ENCODE results near the gene CCDC47. TPM values are rescaled to one million over a fixed set of nuclear protein-coding genes. Genes with fewer than 3 reads are reported as not detected.
A peak's percentile ranks its signal among the peaks of the same experiment; 100 is the strongest.

Gene CCDC47
- total and polyA plus RNA-seq, 2 donors from 2014 or later = 50.9 to 83.1 TPM

- FAIRE-seq = no peak
- H3K4me3 ChIP-seq (ENCODE audit: low read length in 3 of 3) = no peak overlapping the region
- H3K27me3 ChIP-seq (ENCODE audit: control insufficient read depth, insufficient read depth, low read length) = no peaks in the 10 kb centered on the region
- H3K9ac ChIP-seq (ENCODE audit: low read length in 3 of 3) = no peak overlapping the region
- no peak overlapping the region for H3K27ac ChIP-seq (ENCODE audit: low read depth in 2 of 2, low read length in 2 of 2)
- TF ChIP-seq CTCF (IDR thresholded peaks at IDR 0.05; ENCODE audit: borderline replicate concordance, extremely low read depth, insufficient read depth) = no peak
- no peaks in the 10 kb centered on the region for H3K9me3 ChIP-seq (ENCODE audit: control insufficient read depth in 2 of 3, insufficient read depth in 1 of 3, low read length in 3 of 3)
- H3K36me3 ChIP-seq (ENCODE audit: control insufficient read depth in 2 of 3, insufficient read depth in 3 of 3, low read length in 3 of 3) = peaks cover 0 to 9% (median 8%) of the 10 kb centered on the region in 3 donors
- intact Hi-C loops (cut with DNase I) = no loop called here
- H3K4me1 ChIP-seq (ENCODE audit: control insufficient read depth in 2 of 3, insufficient read depth in 2 of 3, low read depth in 1 of 3, low read length in 3 of 3) = no peaks in the 10 kb centered on the region
- DNase-seq = no peak
Measured at GRCh38 chr17:63716426-63716825, 57.0 kb downstream of the CCDC47 start.

- Histone ChIP-seq H3K27ac (ENCODE audit: low read depth in 2 of 2, low read length in 2 of 2) (no peak overlapping the region), H3K9me3 (ENCODE audit: control insufficient read depth in 2 of 3, insufficient read depth in 1 of 3, low read length in 3 of 3) (no peaks in the 10 kb centered on the region), H3K9ac (ENCODE audit: low read length in 3 of 3) (no peak overlapping the region), H3K4me1 (ENCODE audit: control insufficient read depth in 2 of 3, insufficient read depth in 2 of 3, low read depth in 1 of 3, low read length in 3 of 3) (no peaks in the 10 kb centered on the region), H3K4me3 (ENCODE audit: low read length in 3 of 3) (no peak overlapping the region), H3K27me3 (ENCODE audit: control insufficient read depth, insufficient read depth, low read length) (no peaks in the 10 kb centered on the region), H3K36me3 (ENCODE audit: control insufficient read depth in 2 of 3, insufficient read depth in 3 of 3, low read length in 3 of 3) (peaks cover 2 to 15% (median 14%) of the 10 kb centered on the region in 3 donors)
- FAIRE-seq (no peak), DNase-seq (peak in 4 of 5 donors; percentile 59 to 81 (median 64))
- TF ChIP-seq CTCF (IDR thresholded peaks at IDR 0.05; ENCODE audit: borderline replicate concordance, extremely low read depth, insufficient read depth) = no peak
- intact Hi-C loops (cut with DNase I) = no loop called here
Measured at GRCh38 chr17:63714550-63715277, 58.7 kb downstream of the CCDC47 start.

- Histone ChIP-seq H3K4me1 (ENCODE audit: control insufficient read depth in 2 of 3, insufficient read depth in 2 of 3, low read depth in 1 of 3, low read length in 3 of 3) (no peaks in the 10 kb centered on the region), H3K9me3 (ENCODE audit: control insufficient read depth in 2 of 3, insufficient read depth in 1 of 3, low read length in 3 of 3) (no peaks in the 10 kb centered on the region), H3K36me3 (ENCODE audit: control insufficient read depth in 2 of 3, insufficient read depth in 3 of 3, low read length in 3 of 3) (peaks cover 2 to 37% (median 30%) of the 10 kb centered on the region in 3 donors), H3K27me3 (ENCODE audit: control insufficient read depth, insufficient read depth, low read length) (no peaks in the 10 kb centered on the region), H3K4me3 (ENCODE audit: low read length in 3 of 3) (no peak overlapping the region), H3K9ac (ENCODE audit: low read length in 3 of 3) (no peak overlapping the region), H3K27ac (ENCODE audit: low read depth in 2 of 2, low read length in 2 of 2) (no peak overlapping the region)
- intact Hi-C loops (cut with DNase I) = no loop called here
- TF ChIP-seq CTCF (IDR thresholded peaks at IDR 0.05; ENCODE audit: borderline replicate concordance, extremely low read depth, insufficient read depth) = no peak
- FAIRE-seq = no peak
- no peak for DNase-seq
Measured at GRCh38 chr17:63709110-63709509, 64.3 kb downstream of the CCDC47 start.
